ENCODE results near the gene SIRT3. TPM values are rescaled to one million over a fixed set of nuclear protein-coding genes. Genes with fewer than 3 reads are reported as not detected.
"Not testable (repeated sequence)": the region's sequence is repeated elsewhere in the genome, so short reads cannot be mapped to it uniquely, and the experiment has no call there.

The SIRT3 gene
- total RNA-seq, 2 experiments from 2014 or later, result 24.3 to 25.2 TPM

GRCh38 chr11:227824-228379 is 8.2 kb downstream of the SIRT3 start:
- H3K4me1 Mint-ChIP-seq, result peaks cover 10% of the 10 kb centered on the region
- POLR2A ChIA-PET, result interaction anchor here (0.8 kb wide), 1 partner anchor 13 kb away, joined by 4 read pairs; no protein-coding TSS in a partner anchor
- H3K9me3 Mint-ChIP-seq, result no peaks in the 10 kb centered on the region
- no peak overlapping the region for H3K27ac Mint-ChIP-seq
- H3K36me3 Mint-ChIP-seq, result peaks cover 2% of the 10 kb centered on the region
- H3K4me3 Mint-ChIP-seq, result no peak overlapping the region
- no peaks in the 10 kb centered on the region for H3K27me3 Mint-ChIP-seq
- no peak for ATAC-seq (ENCODE audit: low read depth)
- no peak for DNase-seq

- Mint-ChIP-seq H3K9me3 (no peaks in the 10 kb centered on the region), H3K27ac (no peak overlapping the region), H3K4me1 (peaks cover 9% of the 10 kb centered on the region), H3K4me3 (no peak overlapping the region), H3K36me3 (peaks cover 2% of the 10 kb centered on the region), H3K27me3 (no peaks in the 10 kb centered on the region)
- ATAC-seq (ENCODE audit: low read depth) (no peak), DNase-seq (no peak)
- POLR2A ChIA-PET, result interaction anchor here (0.7 kb wide), 1 partner anchor 11 kb away, joined by 4 read pairs; no protein-coding TSS in a partner anchor
These were observed 10.2 kb downstream of the SIRT3 start for GRCh38 chr11:225734-226453.

- POLR2A ChIA-PET, result interaction anchor here (0.8 kb wide), 1 partner anchor 56 kb away, joined by 3 read pairs; no protein-coding TSS in a partner anchor
- Mint-ChIP-seq H3K36me3 (no peaks in the 10 kb centered on the region), H3K4me1 (peaks cover 9% of the 10 kb centered on the region), H3K4me3 (no peak overlapping the region), H3K27me3 (no peaks in the 10 kb centered on the region), H3K27ac (no peak overlapping the region), H3K9me3 (no peaks in the 10 kb centered on the region)
- DNase-seq (no peak), ATAC-seq (ENCODE audit: low read depth) (no peak)
These were observed 11.7 kb downstream of the SIRT3 start for GRCh38 chr11:224424-224823.

- H3K27ac Mint-ChIP-seq, result no peak overlapping the region
- ATAC-seq (ENCODE audit: low read depth) (no peak), DNase-seq (no peak)
- POLR2A ChIA-PET, result no interaction called here
- no peaks in the 10 kb centered on the region for H3K36me3 Mint-ChIP-seq
- no peaks in the 10 kb centered on the region for H3K27me3 Mint-ChIP-seq
- H3K4me3 Mint-ChIP-seq, result no peak overlapping the region
- H3K4me1 Mint-ChIP-seq, result peaks cover 9% of the 10 kb centered on the region
- no peaks in the 10 kb centered on the region for H3K9me3 Mint-ChIP-seq
These were observed 12.3 kb downstream of the SIRT3 start for GRCh38 chr11:223884-224283.

- DNase-seq (no peak), ATAC-seq (ENCODE audit: low read depth) (no peak)
- no peaks in the 10 kb centered on the region for H3K27me3 Mint-ChIP-seq
- no peaks in the 10 kb centered on the region for H3K9me3 Mint-ChIP-seq
- peaks cover 9% of the 10 kb centered on the region for H3K4me1 Mint-ChIP-seq
- H3K27ac Mint-ChIP-seq, result no peak overlapping the region
- POLR2A ChIA-PET, result no interaction called here
- H3K4me3 Mint-ChIP-seq, result no peak overlapping the region
- H3K36me3 Mint-ChIP-seq, result no peaks in the 10 kb centered on the region
These were observed 12.9 kb downstream of the SIRT3 start for GRCh38 chr11:223026-223789.

GRCh38 chr11:221998-222789 is 13.9 kb downstream of the SIRT3 start:
- no peak overlapping the region for H3K27ac Mint-ChIP-seq
- DNase-seq (no peak), ATAC-seq (ENCODE audit: low read depth) (no peak)
- H3K36me3 Mint-ChIP-seq, result no peaks in the 10 kb centered on the region
- H3K4me1 Mint-ChIP-seq, result peaks cover 7% of the 10 kb centered on the region
- H3K27me3 Mint-ChIP-seq, result no peaks in the 10 kb centered on the region
- no peak overlapping the region for H3K4me3 Mint-ChIP-seq
- POLR2A ChIA-PET, result interaction anchor here (1.5 kb wide), 1 partner anchor 14 kb away, joined by 5 read pairs; the partner anchor contains the start of genes BET1L and RIC8A
- H3K9me3 Mint-ChIP-seq, result no peaks in the 10 kb centered on the region

GRCh38 chr11:221539-221938 is 14.6 kb downstream of the SIRT3 start:
- Mint-ChIP-seq H3K27ac (no peak overlapping the region), H3K4me1 (peaks cover 7% of the 10 kb centered on the region), H3K36me3 (no peaks in the 10 kb centered on the region), H3K4me3 (no peak overlapping the region), H3K9me3 (no peaks in the 10 kb centered on the region), H3K27me3 (no peaks in the 10 kb centered on the region)
- DNase-seq (no peak), ATAC-seq (ENCODE audit: low read depth) (no peak)
- POLR2A ChIA-PET, result interaction anchor here (1.5 kb wide), 1 partner anchor 14 kb away, joined by 5 read pairs; the partner anchor contains the start of genes BET1L and RIC8A

GRCh38 chr11:220641-221215 is 15.4 kb downstream of the SIRT3 start:
- not testable (repeated sequence) for H3K9me3 Mint-ChIP-seq

GRCh38 chr11:218815-219593 is 17.1 kb downstream of the SIRT3 start:
- Mint-ChIP-seq H3K4me3 (no peak overlapping the region), H3K36me3 (peaks cover 8% of the 10 kb centered on the region), H3K27me3 (no peaks in the 10 kb centered on the region), H3K27ac (no peak overlapping the region), H3K4me1 (no peaks in the 10 kb centered on the region), H3K9me3 (no peaks in the 10 kb centered on the region)
- DNase-seq (no peak), ATAC-seq (ENCODE audit: low read depth) (no peak)
- POLR2A ChIA-PET, result interaction anchor here (1.4 kb wide), 1 partner anchor 10 kb away, joined by 6 read pairs; no protein-coding TSS in a partner anchor

More at GRCh38 chr11:220641-221215, 15.4 kb downstream of the SIRT3 start:
- H3K4me1 Mint-ChIP-seq; H3K27ac Mint-ChIP-seq; POLR2A ChIA-PET; ATAC-seq (ENCODE audit: low read depth); H3K4me3 Mint-ChIP-seq; DNase-seq; H3K27me3 Mint-ChIP-seq; H3K36me3 Mint-ChIP-seq: not testable (repeated sequence)

- Mint-ChIP-seq H3K36me3 (peaks cover 12% of the 10 kb centered on the region), H3K4me1 (peaks cover 5% of the 10 kb centered on the region), H3K4me3 (no peak overlapping the region), H3K27me3 (no peaks in the 10 kb centered on the region), H3K9me3 (no peaks in the 10 kb centered on the region), H3K27ac (no peak overlapping the region)
- ATAC-seq (ENCODE audit: low read depth) (no peak), DNase-seq (no peak)
- POLR2A ChIA-PET, result interaction anchor here (1.6 to 3.0 kb wide), 2 partner anchors 11 to 66 kb away, joined by 4 to 12 read pairs; partner anchors contain the start of genes BET1L and RIC8A
These were observed 18.4 kb downstream of the SIRT3 start for GRCh38 chr11:217704-218103.

GRCh38 chr11:216081-216974 is 19.8 kb downstream of the SIRT3 start:
- Mint-ChIP-seq H3K9me3 (no peaks in the 10 kb centered on the region), H3K36me3 (peaks cover 12% of the 10 kb centered on the region), H3K4me1 (peaks cover 6% of the 10 kb centered on the region), H3K27me3 (no peaks in the 10 kb centered on the region), H3K4me3 (no peak overlapping the region), H3K27ac (no peak overlapping the region)
- POLR2A ChIA-PET, result interaction anchor here (0.8 to 3.0 kb wide), 3 partner anchors 9 to 403 kb away, joined by 3 to 12 read pairs (median 4); partner anchors contain the start of genes BET1L and RIC8A
- no peak for DNase-seq
- no peak for ATAC-seq (ENCODE audit: low read depth)
